Motor neuron (in vitro differentiated cells): Measurements from ENCODE around the gene GRIK4. TPM values are rescaled to one million over a fixed set of nuclear protein-coding genes. Genes with fewer than 3 reads are reported as not detected.
"Not testable (repeated sequence)": the region's sequence is repeated elsewhere in the genome, so short reads cannot be mapped to it uniquely, and the experiment has no call there.

Experiments used
- ATAC-seq, 8 experiments: fragments of 200-7000 bp; cut with Tn5 transposase; replicated peaks in 6 of 8; 2 replicates each; pipeline ENCODE4 v1.8.0; 2021; ENCODE audit warnings: mild to moderate bottlenecking in 8 of 8, moderate library complexity in 8 of 8
- H3K27ac ChIP-seq, 2 donors: fragments of 250-450 bp; sonication (Bioruptor Pico); 2 replicates each; pipeline ENCODE4 v1.9.0; 2021; ENCODE audit warnings: antibody characterized with exemption in 2 of 2, mild to moderate bottlenecking in 2 of 2, moderate library complexity in 1 of 2
- H3K4me1 ChIP-seq, 2 donors: fragments of 250-450 bp; sonication (Bioruptor Pico); replicated peaks in 1 of 2; 2 replicates each; pipeline ENCODE4 v1.6.1; 2021; ENCODE audit warnings: antibody characterized with exemption in 2 of 2, mild to moderate bottlenecking in 2 of 2, moderate library complexity in 1 of 2
- H3K4me3 ChIP-seq, 5 donors: fragments of 250-450 bp; sonication (Bioruptor Pico); 2 replicates each; pipeline ENCODE4 v1.9.0; 2021; ENCODE audit warnings: antibody characterized with exemption in 5 of 5, mild to moderate bottlenecking in 5 of 5, moderate library complexity in 4 of 5
- WGBS, 10 experiments: fragments of 450-650 bp; shearing (Covaris generic); methylation state at CpG; one replicate each; pipeline ENCODE4 v1.0.0; 2022; 5-methylcytosine and 5-hydroxymethylcytosine counted together
- in situ Hi-C, 9 experiments: fragments of 400-800 bp; cut with MboI; loops; one replicate each; pipeline ENCODE4 v1.15.0; 2021; ENCODE audit warnings: low sequenced_read_pairs in 9 of 9, low pct_unique_long_range_greater_than_20kb in 2 of 9; ENCODE audit not compliant: unreplicated experiment in 9 of 9
- total RNA-seq, 8 experiments: library from RNA; unstranded; fragments of 300-600 nt; gene quantifications; 2 replicates each; pipeline versions ENCODE4 v1.2.3 to v1.2.4, GENCODE V29; 2022

Gene GRIK4
- total RNA-seq, 8 experiments from 2014 or later: 0.75 to 11.1 (median 1.7) TPM

- Histone ChIP-seq H3K4me1 (peaks cover 0 to 14% of the 10 kb centered on the region in 2 donors), H3K27ac (no peak overlapping the region), H3K4me3 (no peak overlapping the region)
- WGBS, 10 experiments: 80 to 96% (median 92%) methylated on average over 1 to 8 of the region's 8 CpGs; no CpG with 5 or more reads in 1 of the 10 experiments
- no peak for ATAC-seq
- in situ Hi-C loops: no loop called here
Observed at GRCh38 chr11:120499088-120499487, 12.5 kb upstream of the GRIK4 start.

DNA sequence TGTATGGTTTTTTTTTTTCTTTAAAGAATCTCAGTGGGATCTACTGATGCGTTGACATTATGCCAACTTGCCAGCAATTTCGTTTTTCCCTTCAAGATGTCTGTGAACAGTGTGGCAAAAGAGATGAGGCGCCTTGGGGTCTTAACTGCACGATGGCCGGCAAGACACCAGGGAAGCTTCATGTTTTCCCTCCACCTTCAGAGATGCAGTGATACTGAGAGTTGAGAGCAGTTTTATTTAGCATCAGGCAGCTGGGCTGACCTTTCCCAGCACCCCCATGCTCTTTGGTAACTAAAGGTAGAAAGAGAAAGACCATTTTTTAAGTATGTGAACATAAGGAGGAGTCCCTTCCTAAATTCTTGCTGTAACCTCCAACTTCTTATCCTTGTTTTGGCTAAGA is 11.7 kb upstream of the GRIK4 start:
- 73 to 100% (median 81%) methylated on average over 1 to 5 of the region's 5 CpGs; no CpG with 5 or more reads in 3 of the 10 experiments for WGBS, 10 experiments
- in situ Hi-C loops: loop anchor here in 8 of 9 experiments (10.0 to 25.0 kb wide), 6 partner anchors 187 to 612 kb away; partner anchors contain the start of gene TECTA (in 1 of the 8)
- Histone ChIP-seq H3K27ac (no peak overlapping the region), H3K4me3 (no peak overlapping the region), H3K4me1 (peaks cover 0 to 14% of the 10 kb centered on the region in 2 donors)
- ATAC-seq: no peak

- H3K4me3 ChIP-seq: no peak overlapping the region
- 0 to 84% (median 70%) methylated on average over 2 to 8 of the region's 14 CpGs; no CpG with 5 or more reads in 3 of the 10 experiments for WGBS, 10 experiments
- peak in 3 of 8 experiments; percentile 16 to 60 (median 57) for ATAC-seq
- peaks cover 0 to 14% of the 10 kb centered on the region in 2 donors for H3K4me1 ChIP-seq
- H3K27ac ChIP-seq: no peak overlapping the region
- in situ Hi-C loops: loop anchor here in 8 of 9 experiments (10.0 to 25.0 kb wide), 6 partner anchors 187 to 612 kb away; partner anchors contain the start of gene TECTA (in 1 of the 8)
Observed at GRCh38 chr11:120500414-120501071, 11.0 kb upstream of the GRIK4 start.

DNA sequence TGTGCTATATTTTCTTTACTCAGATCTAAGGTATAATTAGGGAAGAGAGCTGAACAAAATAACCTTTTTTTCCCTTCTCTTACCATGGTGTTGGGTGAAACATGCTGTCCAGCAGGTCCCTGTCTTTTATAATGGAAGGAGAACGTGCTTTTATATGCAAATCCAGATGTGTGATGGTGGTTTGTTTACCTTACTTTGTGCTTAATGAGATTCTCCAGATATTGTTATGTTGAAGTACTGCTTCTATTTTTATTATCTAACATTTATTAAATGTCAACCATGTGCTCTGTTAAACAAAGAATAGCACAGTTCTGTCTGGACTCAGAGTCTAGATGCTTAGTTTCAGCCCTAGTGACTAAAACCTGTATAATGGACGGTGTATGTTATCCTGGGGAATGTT is 10.1 kb upstream of the GRIK4 start:
- no peak overlapping the region for H3K27ac ChIP-seq
- in situ Hi-C loops: loop anchor here in 8 of 9 experiments (10.0 to 25.0 kb wide), 6 partner anchors 186 to 611 kb away; partner anchors contain the start of gene TECTA (in 1 of the 8)
- 14 to 100% (median 29%) methylated on average over 1 to 2 of the region's 2 CpGs; no CpG with 5 or more reads in 3 of the 10 experiments for WGBS, 10 experiments
- peaks cover 0 to 14% of the 10 kb centered on the region in 2 donors for H3K4me1 ChIP-seq
- peak in 2 of 8 experiments; percentile 33 to 35 for ATAC-seq
- H3K4me3 ChIP-seq: no peak overlapping the region

GRCh38 chr11:120501976-120502755 is 9.4 kb upstream of the GRIK4 start:
- Histone ChIP-seq H3K4me3 (no peak overlapping the region), H3K4me1 (peaks cover 0 to 14% of the 10 kb centered on the region in 2 donors), H3K27ac (no peak overlapping the region)
- WGBS, 10 experiments: 43 to 91% (median 81%) methylated on average over 1 to 5 of the region's 5 CpGs
- in situ Hi-C loops: loop anchor here in 8 of 9 experiments (10.0 to 25.0 kb wide), 6 partner anchors 185 to 610 kb away; partner anchors contain the start of gene TECTA (in 1 of the 8)
- no peak for ATAC-seq

GRCh38 chr11:120503529-120503928 is 8.0 kb upstream of the GRIK4 start:
- not testable (repeated sequence) for H3K4me3 ChIP-seq, ATAC-seq, H3K27ac ChIP-seq
- peaks cover 0 to 14% of the 10 kb centered on the region in 2 donors for H3K4me1 ChIP-seq
- WGBS, 10 experiments: 40 to 90% (median 72%) methylated on average over 1 to 3 of the region's 3 CpGs; no CpG with 5 or more reads in 6 of the 10 experiments
- in situ Hi-C loops: loop anchor here in 8 of 9 experiments (10.0 to 25.0 kb wide), 6 partner anchors 184 to 609 kb away; partner anchors contain the start of gene TECTA (in 1 of the 8)

DNA sequence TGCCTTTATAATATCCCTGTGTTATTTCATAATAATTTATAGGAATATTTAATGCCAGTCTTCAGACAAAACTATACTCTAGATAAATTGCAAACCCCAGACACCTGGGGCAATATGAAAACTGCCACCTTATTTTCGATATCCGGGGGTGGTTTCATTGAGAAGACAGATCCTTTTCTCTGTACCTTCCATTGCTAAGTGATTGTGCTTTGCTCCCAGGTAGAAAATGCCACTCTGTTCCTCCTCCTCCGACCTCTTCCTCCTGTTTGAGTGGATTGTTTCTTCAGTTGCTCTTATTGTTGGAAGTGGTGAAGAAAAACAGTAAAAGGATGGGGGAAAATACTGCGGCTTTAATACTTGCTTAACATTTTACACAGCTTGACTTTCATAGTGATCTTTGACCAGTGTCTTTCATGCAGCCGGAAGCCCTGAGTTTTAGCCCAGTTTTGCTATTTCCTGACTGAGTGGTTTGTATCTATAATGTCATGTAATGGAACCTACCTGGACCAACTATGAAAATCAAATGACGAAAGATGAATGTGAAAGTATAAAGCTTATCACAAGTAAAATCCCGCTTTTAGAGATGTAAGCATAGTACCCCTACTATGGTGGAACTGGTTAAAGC is 5.6 kb upstream of the GRIK4 start:
- ATAC-seq: no peak
- 42 to 100% (median 80%) methylated on average over 1 to 5 of the region's 7 CpGs for WGBS, 10 experiments
- H3K4me3 ChIP-seq: no peak overlapping the region
- in situ Hi-C loops: loop anchor here in 8 of 9 experiments (10.0 to 25.0 kb wide), 6 partner anchors 181 to 606 kb away; partner anchors contain the start of gene TECTA (in 1 of the 8)
- no peak overlapping the region for H3K27ac ChIP-seq
- peaks cover 0 to 8% of the 10 kb centered on the region in 2 donors for H3K4me1 ChIP-seq

DNA sequence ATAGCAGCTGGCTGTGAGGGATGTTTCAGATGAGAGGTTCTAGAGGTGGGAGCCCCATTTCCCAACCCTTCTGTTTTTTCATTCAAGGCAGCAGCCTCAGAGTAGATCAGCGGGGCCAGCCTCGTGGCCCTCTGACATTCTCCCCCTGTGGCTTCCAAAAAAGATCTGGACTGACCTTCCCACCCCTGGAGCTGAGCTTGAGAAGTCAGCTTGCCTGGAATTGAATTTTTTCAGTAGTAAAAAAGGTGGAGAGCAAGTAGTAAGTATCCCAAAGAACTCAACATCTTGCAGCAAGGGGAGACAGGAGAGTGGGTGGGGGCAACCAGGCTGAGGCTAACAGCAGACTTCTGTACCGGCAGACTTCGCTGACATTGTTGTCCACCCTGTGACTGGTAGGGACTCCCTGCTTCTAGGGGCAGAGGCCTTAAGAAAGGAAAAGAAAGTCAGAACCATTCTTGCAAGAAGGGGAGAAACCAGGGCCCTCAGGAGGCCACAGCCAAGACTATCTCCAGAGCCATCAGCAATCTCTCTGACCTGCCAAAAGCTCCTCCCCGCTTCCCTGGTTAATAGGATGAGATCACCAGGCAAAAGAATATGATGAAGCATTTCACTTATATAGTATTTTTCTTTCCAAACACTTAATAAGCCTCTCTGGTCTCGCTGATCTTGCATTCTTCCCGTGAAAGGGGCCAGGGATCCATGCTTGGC is 2.0 kb upstream of the GRIK4 start:
- no peak overlapping the region for H3K4me3 ChIP-seq
- no peak overlapping the region for H3K27ac ChIP-seq
- ATAC-seq: no peak
- in situ Hi-C loops: loop anchor here (5.0 to 25.0 kb wide), 8 partner anchors 178 to 603 kb away; partner anchors contain the start of gene TECTA (in 1 of the 9)
- WGBS, 10 experiments: 14 to 100% (median 77%) methylated on average over 2 to 4 of the region's 7 CpGs; no CpG with 5 or more reads in 2 of the 10 experiments
- H3K4me1 ChIP-seq: peaks cover 13 to 15% of the 10 kb centered on the region in 2 donors

GRCh38 chr11:120510406-120511115 is 987 bp upstream of the GRIK4 start:
- ATAC-seq: peak in 1 of 8 experiments; percentile 5
- in situ Hi-C loops: loop anchor here (5.0 to 25.0 kb wide), 7 partner anchors 177 to 602 kb away; partner anchors contain the start of gene TECTA (in 1 of the 9)
- peak overlapping the region in 1 of 5 donors; percentile 54 for H3K4me3 ChIP-seq
- no peak overlapping the region for H3K27ac ChIP-seq
- 48 to 100% (median 79%) methylated on average over 2 to 16 of the region's 20 CpGs; no CpG with 5 or more reads in 1 of the 10 experiments for WGBS, 10 experiments
- H3K4me1 ChIP-seq: peaks cover 13 to 15% of the 10 kb centered on the region in 2 donors

DNA sequence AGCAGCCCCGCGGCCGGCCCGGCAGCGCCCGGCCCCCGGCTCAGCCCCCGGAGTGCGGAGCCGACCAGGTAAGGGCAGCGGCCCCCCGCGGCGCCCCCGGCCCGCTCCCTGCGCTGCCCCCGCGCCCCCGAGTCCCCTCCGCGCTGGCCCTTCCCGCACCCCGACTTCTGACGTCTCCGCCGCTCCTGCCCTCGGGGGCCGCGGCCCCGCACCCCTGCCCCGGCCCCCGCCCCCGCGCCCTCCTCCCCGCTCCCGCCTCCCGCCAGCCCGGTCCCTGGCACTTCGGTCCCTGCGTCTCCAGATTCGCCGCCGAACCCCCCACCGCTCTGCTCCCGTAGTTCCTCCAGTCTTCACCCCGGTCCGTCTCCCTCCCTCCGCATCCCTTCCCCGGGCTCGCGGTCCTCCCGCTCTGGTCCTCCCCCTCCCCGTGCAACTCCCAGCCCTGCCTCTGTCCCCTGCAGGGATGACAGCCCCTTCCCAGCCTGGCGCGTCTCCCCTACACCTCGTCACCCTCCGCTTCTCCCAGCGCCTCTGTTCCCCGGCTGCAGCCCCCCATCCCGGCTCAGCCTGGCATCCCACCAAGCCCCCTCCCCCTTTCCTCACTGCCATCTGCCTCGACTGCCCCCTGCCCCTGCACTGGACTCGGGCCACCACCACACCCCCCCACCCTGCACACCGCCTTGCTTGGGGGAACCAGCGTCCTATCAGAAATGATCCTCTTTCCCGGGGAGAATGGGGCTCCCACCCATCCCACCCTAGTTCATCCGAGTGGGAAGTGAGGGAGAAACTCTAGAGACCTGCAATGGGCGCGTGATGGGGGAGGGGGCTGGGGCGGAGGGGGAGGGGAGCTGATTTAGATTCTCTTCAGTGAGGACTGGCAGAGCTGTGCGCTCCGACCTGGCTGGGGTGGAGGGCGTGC is 531 bp downstream of the GRIK4 start:
- Histone ChIP-seq H3K27ac (peak overlapping the region in 1 of 2 donors; percentile 67), H3K4me3 (peak overlapping the region; percentile 53 to 73 (median 63)), H3K4me1 (peaks cover 17 to 20% of the 10 kb centered on the region in 2 donors)
- 80% methylated on average over 1 of the region's 73 CpGs; no CpG with 5 or more reads in 9 of the 10 experiments for WGBS, 10 experiments
- in situ Hi-C loops: loop anchor here (5.0 to 25.0 kb wide), 7 partner anchors 175 to 600 kb away; partner anchors contain the start of gene TECTA (in 1 of the 9)
- ATAC-seq: peak in 5 of 8 experiments; percentile 4 to 46 (median 39)
